ENCODE measurements around the gene SORCS2.

SORCS2 gene

GRCh38 chr4:7414046-7414445 is 221.7 kb downstream of the SORCS2 start:
- Histone ChIP-seq H3K27ac (ENCODE audit: low read depth, low read length, poor library complexity, severe bottlenecking) (no peak overlapping the region), H3K4me1 (ENCODE audit: insufficient read depth, low read length, severe bottlenecking) (no peaks in the 10 kb centered on the region), H3K9me3 (ENCODE audit: low read length) (no peaks in the 10 kb centered on the region), H4K20me1 (ENCODE audit: insufficient read depth, low read length) (no peaks in the 10 kb centered on the region), H3K4me3 (ENCODE audit: low read depth, low read length, poor library complexity, severe bottlenecking) (no peak overlapping the region), H3K36me3 (ENCODE audit: insufficient read depth, low read length) (no peaks in the 10 kb centered on the region), H3K9me2 (ENCODE audit: low read depth, low read length) (no peaks in the 10 kb centered on the region), H3K4me2 (ENCODE audit: low read length) (no peak overlapping the region), H3K79me2 (ENCODE audit: insufficient read depth, low read length) (no peaks in the 10 kb centered on the region), H2AFZ (ENCODE audit: low read length) (no peak overlapping the region), H3F3A (ENCODE audit: insufficient read depth, low read length) (no peaks in the 10 kb centered on the region), H3K27me3 (ENCODE audit: insufficient read depth, low read length) (no peaks in the 10 kb centered on the region), H3K9ac (ENCODE audit: low read length) (no peak overlapping the region)
- TF ChIP-seq EZH2 (IDR thresholded peaks at IDR 0.05; ENCODE audit: borderline replicate concordance, low read length) (no peak), CTCF (IDR thresholded peaks at IDR 0.05; ENCODE audit: low read length) (no peak)

GRCh38 chr4:7414736-7415510 is 222.6 kb downstream of the SORCS2 start:
- no peak overlapping the region for H2AFZ ChIP-seq (ENCODE audit: low read length)
- H3K27me3 ChIP-seq (ENCODE audit: insufficient read depth, low read length), result no peaks in the 10 kb centered on the region
- H3K79me2 ChIP-seq (ENCODE audit: insufficient read depth, low read length), result no peaks in the 10 kb centered on the region
- no peak for TF ChIP-seq CTCF (IDR thresholded peaks at IDR 0.05; ENCODE audit: low read length)
- TF ChIP-seq EZH2 (IDR thresholded peaks at IDR 0.05; ENCODE audit: borderline replicate concordance, low read length), result no peak
- H3K9me2 ChIP-seq (ENCODE audit: low read depth, low read length), result no peaks in the 10 kb centered on the region
- no peaks in the 10 kb centered on the region for H3K4me1 ChIP-seq (ENCODE audit: insufficient read depth, low read length, severe bottlenecking)
- no peak overlapping the region for H3K9ac ChIP-seq (ENCODE audit: low read length)
- no peak overlapping the region for H3K4me3 ChIP-seq (ENCODE audit: low read depth, low read length, poor library complexity, severe bottlenecking)
- no peaks in the 10 kb centered on the region for H3K36me3 ChIP-seq (ENCODE audit: insufficient read depth, low read length)
- H3F3A ChIP-seq (ENCODE audit: insufficient read depth, low read length), result no peaks in the 10 kb centered on the region
- no peaks in the 10 kb centered on the region for H4K20me1 ChIP-seq (ENCODE audit: insufficient read depth, low read length)
- H3K4me2 ChIP-seq (ENCODE audit: low read length), result no peak overlapping the region
- no peaks in the 10 kb centered on the region for H3K9me3 ChIP-seq (ENCODE audit: low read length)
- H3K27ac ChIP-seq (ENCODE audit: low read depth, low read length, poor library complexity, severe bottlenecking), result no peak overlapping the region

GRCh38 chr4:7415927-7416686 is 223.8 kb downstream of the SORCS2 start:
- H3K4me3 ChIP-seq (ENCODE audit: low read depth, low read length, poor library complexity, severe bottlenecking), result no peak overlapping the region
- H3F3A ChIP-seq (ENCODE audit: insufficient read depth, low read length), result no peaks in the 10 kb centered on the region
- H3K9ac ChIP-seq (ENCODE audit: low read length), result no peak overlapping the region
- H4K20me1 ChIP-seq (ENCODE audit: insufficient read depth, low read length), result no peaks in the 10 kb centered on the region
- no peaks in the 10 kb centered on the region for H3K27me3 ChIP-seq (ENCODE audit: insufficient read depth, low read length)
- no peak overlapping the region for H2AFZ ChIP-seq (ENCODE audit: low read length)
- no peak overlapping the region for H3K4me2 ChIP-seq (ENCODE audit: low read length)
- no peaks in the 10 kb centered on the region for H3K9me2 ChIP-seq (ENCODE audit: low read depth, low read length)
- no peaks in the 10 kb centered on the region for H3K36me3 ChIP-seq (ENCODE audit: insufficient read depth, low read length)
- no peaks in the 10 kb centered on the region for H3K9me3 ChIP-seq (ENCODE audit: low read length)
- H3K27ac ChIP-seq (ENCODE audit: low read depth, low read length, poor library complexity, severe bottlenecking), result no peak overlapping the region
- H3K79me2 ChIP-seq (ENCODE audit: insufficient read depth, low read length), result no peaks in the 10 kb centered on the region
- TF ChIP-seq CTCF (IDR thresholded peaks at IDR 0.05; ENCODE audit: low read length) (no peak), EZH2 (IDR thresholded peaks at IDR 0.05; ENCODE audit: borderline replicate concordance, low read length) (no peak)
- no peaks in the 10 kb centered on the region for H3K4me1 ChIP-seq (ENCODE audit: insufficient read depth, low read length, severe bottlenecking)

Measured in OCI-LY1 (cell line).